ENCODE measurements around the gene CHRNB1. TPM values are rescaled to one million over a fixed set of nuclear protein-coding genes. Genes with fewer than 3 reads are reported as not detected.
A peak's percentile ranks its signal among the peaks of the same experiment; 100 is the strongest.

Gene CHRNB1
- total RNA-seq, 1 experiment from 2014 or later, result 12.7 TPM

DNA sequence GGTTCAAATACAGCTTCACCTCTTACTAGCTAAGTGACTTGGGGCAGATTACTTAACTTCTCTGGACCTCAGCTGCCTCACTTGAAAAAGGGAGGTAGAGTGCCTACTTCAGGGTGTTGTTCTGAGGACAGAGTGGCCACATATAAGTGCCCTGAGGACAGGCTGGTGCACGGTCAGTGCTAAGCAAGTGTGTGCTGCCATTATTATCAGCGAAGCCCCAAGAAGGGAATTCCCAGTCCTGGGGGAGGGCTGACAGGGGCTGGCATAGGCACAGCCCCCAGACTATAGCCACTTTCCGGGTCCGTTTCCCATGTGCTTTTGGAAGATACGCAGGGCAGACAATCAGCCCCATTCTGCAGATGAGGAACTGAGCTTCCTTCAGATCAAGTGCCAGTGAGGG is 32.1 kb downstream of the CHRNB1 start:
- Histone ChIP-seq H3K18ac (ENCODE audit: insufficient read length, low read depth, low read length) (no peak overlapping the region), H2AK5ac (ENCODE audit: insufficient read length, low read length) (no peak overlapping the region), H3K27me3 (ENCODE audit: insufficient read depth, low read length) (no peaks in the 10 kb centered on the region), H3K4ac (ENCODE audit: low read depth, low read length) (no peak overlapping the region), H3K79me2 (ENCODE audit: insufficient read depth, low read length) (peaks cover 5% of the 10 kb centered on the region; the same call in 1 of the 2 replicates), H4K91ac (ENCODE audit: insufficient read length, low read depth, low read length) (no peak overlapping the region), H3K79me1 (ENCODE audit: insufficient read depth, low read depth, low read length, poor library complexity, severe bottlenecking) (peaks cover 3% of the 10 kb centered on the region), H2BK20ac (ENCODE audit: low read depth, low read length, poor library complexity, severe bottlenecking) (no peak overlapping the region), H3K4me2 (ENCODE audit: insufficient read depth, insufficient read length, low read length) (no peak overlapping the region), H4K8ac (replicated peaks; ENCODE audit: insufficient read length, low read depth, low read length) (no peak overlapping the region), H3K9me3 (ENCODE audit: control insufficient read depth, low read depth, low read length) (no peaks in the 10 kb centered on the region), H2BK12ac (ENCODE audit: insufficient read length, low read depth, low read length) (no peak overlapping the region), H3K23ac (ENCODE audit: insufficient read length, low read depth, low read length) (no peak overlapping the region), H3K23me2 (ENCODE audit: insufficient read length, low read depth, low read length, poor library complexity, severe bottlenecking) (peaks cover 4% of the 10 kb centered on the region), H2BK120ac (ENCODE audit: low read depth, low read length, poor library complexity, severe bottlenecking) (no peak overlapping the region), H3T11ph (ENCODE audit: low read length) (no peak overlapping the region), H3K56ac (ENCODE audit: insufficient read length, low read depth, low read length) (no peak overlapping the region), H3K4me1 (ENCODE audit: insufficient read depth, low read length) (peaks cover 8% of the 10 kb centered on the region; the same call in 1 of the 2 replicates), H3K14ac (ENCODE audit: insufficient read depth, low read length) (no peak overlapping the region), H2BK5ac (ENCODE audit: insufficient read length, low read length) (no peak overlapping the region), H3K9ac (ENCODE audit: extremely low read depth, insufficient read length, low read length) (peak overlapping the region; percentile 29), H4K20me1 (ENCODE audit: control insufficient read depth, insufficient read depth, insufficient read length) (peaks cover 6% of the 10 kb centered on the region), H2BK15ac (ENCODE audit: low read depth, low read length) (no peak overlapping the region), H3K27ac (ENCODE audit: insufficient read length, low read depth, low read length) (no peak overlapping the region), H2AFZ (ENCODE audit: low read length) (no peak overlapping the region), H4K5ac (ENCODE audit: insufficient read length, low read depth, low read length) (no peak overlapping the region)
- DNase-seq, result no peak
- no CpG with 5 or more reads among the region's 5 CpGs for WGBS (ENCODE audit: extremely low coverage, insufficient read length, low lambda C conversion rate)
- Mint-ChIP-seq H3K27ac (no peak overlapping the region), H3K4me1 (peaks cover 39 to 40% of the 10 kb centered on the region in 2 experiments), H3K4me3 (no peak overlapping the region), H3K27me3 (ENCODE audit: low read depth) (no peaks in the 10 kb centered on the region; the same call in 1 of the 2 replicates), H3K36me3 (ENCODE audit: insufficient read depth in 1 of 3, low read depth in 3 of 3) (peaks cover 0 to 4% (median 0%) of the 10 kb centered on the region in 3 experiments; a peak in 1 of 7 replicates), H3K9me3 (no peaks in the 10 kb centered on the region; a peak in 1 of 5 replicates)
- TF ChIP-seq, protein P1, sequence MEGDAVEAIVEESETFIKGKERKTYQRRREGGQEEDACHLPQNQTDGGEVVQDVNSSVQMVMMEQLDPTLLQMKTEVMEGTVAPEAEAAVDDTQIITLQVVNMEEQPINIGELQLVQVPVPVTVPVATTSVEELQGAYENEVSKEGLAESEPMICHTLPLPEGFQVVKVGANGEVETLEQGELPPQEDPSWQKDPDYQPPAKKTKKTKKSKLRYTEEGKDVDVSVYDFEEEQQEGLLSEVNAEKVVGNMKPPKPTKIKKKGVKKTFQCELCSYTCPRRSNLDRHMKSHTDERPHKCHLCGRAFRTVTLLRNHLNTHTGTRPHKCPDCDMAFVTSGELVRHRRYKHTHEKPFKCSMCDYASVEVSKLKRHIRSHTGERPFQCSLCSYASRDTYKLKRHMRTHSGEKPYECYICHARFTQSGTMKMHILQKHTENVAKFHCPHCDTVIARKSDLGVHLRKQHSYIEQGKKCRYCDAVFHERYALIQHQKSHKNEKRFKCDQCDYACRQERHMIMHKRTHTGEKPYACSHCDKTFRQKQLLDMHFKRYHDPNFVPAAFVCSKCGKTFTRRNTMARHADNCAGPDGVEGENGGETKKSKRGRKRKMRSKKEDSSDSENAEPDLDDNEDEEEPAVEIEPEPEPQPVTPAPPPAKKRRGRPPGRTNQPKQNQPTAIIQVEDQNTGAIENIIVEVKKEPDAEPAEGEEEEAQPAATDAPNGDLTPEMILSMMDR (conservative IDR thresholded peaks at IDR 0.05), result no peak
